ENCODE results near the gene DAZAP2. TPM values are rescaled to one million over a fixed set of nuclear protein-coding genes. Genes with fewer than 3 reads are reported as not detected.
"Not testable (repeated sequence)": the region's sequence is repeated elsewhere in the genome, so short reads cannot be mapped to it uniquely, and the experiment has no call there.

Gene DAZAP2
- polyA plus RNA-seq, 1 donor (not counting 4 experiments of a cell fraction or from before 2014, with no cell fraction given): 199 TPM

GRCh38 chr12:51254536-51254935, 15.9 kb downstream of the DAZAP2 start:
- no peak overlapping the region for H2AFZ ChIP-seq (ENCODE audit: control insufficient read depth, low read length)
- DNase-seq (ENCODE audit: low read depth, low spot score) (no peak), FAIRE-seq (no peak)
- H3K9me3 ChIP-seq (ENCODE audit: control insufficient read depth, low read depth, low read length): no peaks in the 10 kb centered on the region
- peaks cover 5% of the 10 kb centered on the region for H3K79me2 ChIP-seq (ENCODE audit: control insufficient read depth, insufficient read depth, low read length)
- H3K36me3 ChIP-seq (ENCODE audit: control insufficient read depth in 2 of 2, extremely low read depth in 1 of 2, insufficient read depth in 2 of 2, low read length in 2 of 2): peaks cover 3 to 5% of the 10 kb centered on the region in 2 experiments
- no peaks in the 10 kb centered on the region for H3K4me1 ChIP-seq (ENCODE audit: control insufficient read depth, extremely low read depth, insufficient read depth, low read length)
- H3K4me3 ChIP-seq (ENCODE audit: control insufficient read depth in 2 of 3, extremely low read depth in 1 of 3, insufficient read depth in 2 of 3, low read depth in 1 of 3, low read length in 3 of 3): no peak overlapping the region
- dilution Hi-C loops (cut with MboI; ENCODE audit: extremely low pct_ligation_motif_present, low sequenced_read_pairs): no loop called here
- H3K9me1 ChIP-seq (ENCODE audit: control insufficient read depth, extremely low read depth, insufficient read depth, low read length): no peaks in the 10 kb centered on the region
- no peak overlapping the region for H3K9ac ChIP-seq (ENCODE audit: control insufficient read depth, extremely low read depth, insufficient read depth, low read length)
- H3K27me3 ChIP-seq (ENCODE audit: control insufficient read depth, extremely low read depth, insufficient read depth, low read length): no peaks in the 10 kb centered on the region
- no peak overlapping the region for H3K27ac ChIP-seq (ENCODE audit: control insufficient read depth, insufficient read depth, low read length)
- H3K4me2 ChIP-seq (ENCODE audit: control insufficient read depth, extremely low read depth, insufficient read depth, low read depth, low read length): no peak overlapping the region
- TF ChIP-seq EZH2 (IDR thresholded peaks at IDR 0.05; ENCODE audit: low read length): no peak
- TF ChIP-seq, protein P1, sequence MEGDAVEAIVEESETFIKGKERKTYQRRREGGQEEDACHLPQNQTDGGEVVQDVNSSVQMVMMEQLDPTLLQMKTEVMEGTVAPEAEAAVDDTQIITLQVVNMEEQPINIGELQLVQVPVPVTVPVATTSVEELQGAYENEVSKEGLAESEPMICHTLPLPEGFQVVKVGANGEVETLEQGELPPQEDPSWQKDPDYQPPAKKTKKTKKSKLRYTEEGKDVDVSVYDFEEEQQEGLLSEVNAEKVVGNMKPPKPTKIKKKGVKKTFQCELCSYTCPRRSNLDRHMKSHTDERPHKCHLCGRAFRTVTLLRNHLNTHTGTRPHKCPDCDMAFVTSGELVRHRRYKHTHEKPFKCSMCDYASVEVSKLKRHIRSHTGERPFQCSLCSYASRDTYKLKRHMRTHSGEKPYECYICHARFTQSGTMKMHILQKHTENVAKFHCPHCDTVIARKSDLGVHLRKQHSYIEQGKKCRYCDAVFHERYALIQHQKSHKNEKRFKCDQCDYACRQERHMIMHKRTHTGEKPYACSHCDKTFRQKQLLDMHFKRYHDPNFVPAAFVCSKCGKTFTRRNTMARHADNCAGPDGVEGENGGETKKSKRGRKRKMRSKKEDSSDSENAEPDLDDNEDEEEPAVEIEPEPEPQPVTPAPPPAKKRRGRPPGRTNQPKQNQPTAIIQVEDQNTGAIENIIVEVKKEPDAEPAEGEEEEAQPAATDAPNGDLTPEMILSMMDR (optimal IDR thresholded peaks at IDR 0.05 in 1 of 3, IDR thresholded peaks at IDR 0.05 in 1 of 3, conservative IDR thresholded peaks at IDR 0.05 in 1 of 3; ENCODE audit: extremely low read depth in 1 of 3, insufficient read depth in 2 of 3, low read length in 3 of 3): no peak
- no peaks in the 10 kb centered on the region for H4K20me1 ChIP-seq (ENCODE audit: control insufficient read depth, extremely low read depth, insufficient read depth, low read length)

DNA sequence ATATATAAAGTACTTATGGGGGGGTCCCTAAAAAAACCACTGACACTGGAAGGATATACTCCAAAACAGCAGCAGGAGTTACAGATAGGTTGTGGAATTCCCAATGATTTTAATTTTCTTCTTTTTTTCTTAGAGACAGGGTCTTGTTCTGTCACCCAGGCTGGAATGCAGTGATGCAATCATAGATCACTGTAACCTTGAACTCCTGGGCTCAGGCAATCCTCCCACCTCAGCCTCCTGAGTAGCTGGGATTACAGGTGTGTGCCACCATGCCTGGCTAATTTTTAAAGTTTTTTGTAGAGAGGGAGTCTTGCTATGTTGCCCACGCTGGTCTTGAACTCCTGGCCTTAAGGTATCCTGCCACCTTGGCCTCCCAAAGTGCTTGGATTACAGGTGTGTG, 21.0 kb downstream of the DAZAP2 start:
- H3K4me2 ChIP-seq (ENCODE audit: control insufficient read depth, extremely low read depth, insufficient read depth, low read depth, low read length); dilution Hi-C loops (cut with MboI; ENCODE audit: extremely low pct_ligation_motif_present, low sequenced_read_pairs); FAIRE-seq; H3K27ac ChIP-seq (ENCODE audit: control insufficient read depth, insufficient read depth, low read length); H3K4me3 ChIP-seq (ENCODE audit: control insufficient read depth in 2 of 3, extremely low read depth in 1 of 3, insufficient read depth in 2 of 3, low read depth in 1 of 3, low read length in 3 of 3); H3K9me1 ChIP-seq (ENCODE audit: control insufficient read depth, extremely low read depth, insufficient read depth, low read length); H3K4me1 ChIP-seq (ENCODE audit: control insufficient read depth, extremely low read depth, insufficient read depth, low read length); H3K9ac ChIP-seq (ENCODE audit: control insufficient read depth, extremely low read depth, insufficient read depth, low read length); H2AFZ ChIP-seq (ENCODE audit: control insufficient read depth, low read length); H3K27me3 ChIP-seq (ENCODE audit: control insufficient read depth, extremely low read depth, insufficient read depth, low read length); H3K36me3 ChIP-seq (ENCODE audit: control insufficient read depth in 2 of 2, extremely low read depth in 1 of 2, insufficient read depth in 2 of 2, low read length in 2 of 2); DNase-seq (ENCODE audit: low read depth, low spot score); H4K20me1 ChIP-seq (ENCODE audit: control insufficient read depth, extremely low read depth, insufficient read depth, low read length); H3K9me3 ChIP-seq (ENCODE audit: control insufficient read depth, low read depth, low read length): not testable (repeated sequence)
- peaks cover 16% of the 10 kb centered on the region for H3K79me2 ChIP-seq (ENCODE audit: control insufficient read depth, insufficient read depth, low read length)

- Histone ChIP-seq H3K4me2 (ENCODE audit: control insufficient read depth, extremely low read depth, insufficient read depth, low read depth, low read length) (no peak overlapping the region), H3K9me3 (ENCODE audit: control insufficient read depth, low read depth, low read length) (no peaks in the 10 kb centered on the region), H3K4me1 (ENCODE audit: control insufficient read depth, extremely low read depth, insufficient read depth, low read length) (peaks cover 10% of the 10 kb centered on the region), H3K27ac (ENCODE audit: control insufficient read depth, insufficient read depth, low read length) (no peak overlapping the region), H4K20me1 (ENCODE audit: control insufficient read depth, extremely low read depth, insufficient read depth, low read length) (no peaks in the 10 kb centered on the region), H3K27me3 (ENCODE audit: control insufficient read depth, extremely low read depth, insufficient read depth, low read length) (no peaks in the 10 kb centered on the region), H3K9ac (ENCODE audit: control insufficient read depth, extremely low read depth, insufficient read depth, low read length) (no peak overlapping the region), H3K9me1 (ENCODE audit: control insufficient read depth, extremely low read depth, insufficient read depth, low read length) (peaks cover 6% of the 10 kb centered on the region), H2AFZ (ENCODE audit: control insufficient read depth, low read length) (no peak overlapping the region), H3K36me3 (ENCODE audit: control insufficient read depth in 2 of 2, extremely low read depth in 1 of 2, insufficient read depth in 2 of 2, low read length in 2 of 2) (peaks cover 2 to 10% of the 10 kb centered on the region in 2 experiments), H3K4me3 (ENCODE audit: control insufficient read depth in 2 of 3, extremely low read depth in 1 of 3, insufficient read depth in 2 of 3, low read depth in 1 of 3, low read length in 3 of 3) (no peak overlapping the region), H3K79me2 (ENCODE audit: control insufficient read depth, insufficient read depth, low read length) (peaks cover 21% of the 10 kb centered on the region)
- TF ChIP-seq, protein P1 (optimal IDR thresholded peaks at IDR 0.05 in 1 of 3, IDR thresholded peaks at IDR 0.05 in 1 of 3, conservative IDR thresholded peaks at IDR 0.05 in 1 of 3; ENCODE audit: extremely low read depth in 1 of 3, insufficient read depth in 2 of 3, low read length in 3 of 3): peak; percentile 30 to 60 (median 49)
- TF ChIP-seq EZH2 (IDR thresholded peaks at IDR 0.05; ENCODE audit: low read length): no peak
- no peak for FAIRE-seq
- dilution Hi-C loops (cut with MboI; ENCODE audit: extremely low pct_ligation_motif_present, low sequenced_read_pairs): no loop called here
- no peak for DNase-seq (ENCODE audit: low read depth, low spot score)
Measured at GRCh38 chr12:51262758-51263177, 24.1 kb downstream of the DAZAP2 start.

Data from keratinocyte (primary cell).